ENCODE results near the gene WDR90.

GRCh38 chr16:711084-711483 lies 61.9 kb downstream of the WDR90 start:
- TF ChIP-seq CTCF (optimal IDR thresholded peaks at IDR 0.05 in 1 of 3, IDR thresholded peaks at IDR 0.05 in 1 of 3, conservative IDR thresholded peaks at IDR 0.05 in 1 of 3; ENCODE audit: extremely low read depth in 1 of 3, insufficient read depth in 2 of 3, low read length in 3 of 3) = no peak
- TF ChIP-seq EZH2 (IDR thresholded peaks at IDR 0.05; ENCODE audit: low read length) = no peak

Measured in keratinocyte (primary cell).